AG04449 (cell line): Measurements from ENCODE around the gene OSBPL2.

Experiments used
- CTCF ChIA-PET: fragments of 350-600 bp; formaldehyde crosslinking; extraction: SDS; loops from one replicate; lab custom pipeline; 2021; ENCODE audit warnings: antibody characterized with exemption; lab: Yijun Ruan, JAX
- POLR2A ChIA-PET: fragments of 400-600, 350-600 bp; formaldehyde crosslinking; extraction: SDS; loops from one replicate; lab custom pipeline; 2020; ENCODE audit warnings: antibody characterized with exemption, inconsistent platforms; lab: Yijun Ruan, JAX
- DNase-seq: peaks from one replicate; pipeline ENCODE4 v3.0.0-alpha.2; 2010; ENCODE audit warnings: low read depth, low spot score
- H3K4me3 ChIP-seq: 2 replicates; pipeline ENCODE4 v1.5.1; 2011; ENCODE audit warnings: low read depth, mild to moderate bottlenecking, control low read depth, low read length
- TF ChIP-seq, protein P1 (sequence below): IDR thresholded peaks from one replicate; pipeline ENCODE4 v1.5.1; 2011; ENCODE audit warnings: mild to moderate bottlenecking, moderate library complexity, low read length, control low read depth, inconsistent platforms; ENCODE audit not compliant: insufficient read depth; ENCODE audit errors: missing control alignments

Gene OSBPL2

DNA sequence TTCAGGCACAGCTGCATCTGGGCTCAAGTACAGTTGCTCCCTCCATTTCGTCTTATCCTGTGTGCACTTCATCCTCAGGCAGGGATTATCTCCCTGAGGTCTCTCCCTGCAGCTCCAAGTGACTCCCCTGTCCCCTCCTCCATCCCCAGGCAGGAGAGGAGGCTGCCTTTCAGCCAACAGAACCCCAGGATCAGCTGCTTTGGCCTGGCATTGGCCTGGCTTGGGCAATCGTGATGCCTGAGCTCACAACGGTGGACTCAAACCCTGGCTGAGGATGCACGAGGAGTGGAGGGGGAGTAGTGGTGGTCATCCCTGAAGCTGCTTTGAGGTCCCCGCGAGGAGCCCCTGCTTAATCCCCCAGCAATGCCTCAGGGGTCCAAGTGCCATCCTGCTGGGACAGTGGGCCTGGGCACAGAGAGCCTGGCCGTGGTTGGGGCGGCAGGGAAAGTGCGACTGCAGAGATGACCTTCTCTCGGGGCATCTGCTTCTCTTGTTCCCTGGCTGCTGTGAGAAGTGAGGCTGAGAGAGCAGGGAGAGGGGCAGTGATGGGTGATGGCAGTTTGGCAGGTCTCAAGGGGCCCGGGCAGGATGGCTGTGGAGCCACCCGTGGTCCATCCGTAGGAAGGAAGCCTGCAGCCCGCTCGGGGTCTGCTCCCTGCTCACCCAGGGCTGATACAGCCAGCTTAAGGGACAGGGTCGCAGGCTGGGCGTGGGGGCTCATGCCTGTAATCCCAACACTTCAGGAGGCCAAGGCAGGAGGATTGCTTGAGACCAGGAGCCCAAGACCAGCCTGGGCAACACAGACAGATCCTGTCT is 12.3 kb upstream of the OSBPL2 start:
- DNase-seq = no peak
- TF ChIP-seq, protein P1, sequence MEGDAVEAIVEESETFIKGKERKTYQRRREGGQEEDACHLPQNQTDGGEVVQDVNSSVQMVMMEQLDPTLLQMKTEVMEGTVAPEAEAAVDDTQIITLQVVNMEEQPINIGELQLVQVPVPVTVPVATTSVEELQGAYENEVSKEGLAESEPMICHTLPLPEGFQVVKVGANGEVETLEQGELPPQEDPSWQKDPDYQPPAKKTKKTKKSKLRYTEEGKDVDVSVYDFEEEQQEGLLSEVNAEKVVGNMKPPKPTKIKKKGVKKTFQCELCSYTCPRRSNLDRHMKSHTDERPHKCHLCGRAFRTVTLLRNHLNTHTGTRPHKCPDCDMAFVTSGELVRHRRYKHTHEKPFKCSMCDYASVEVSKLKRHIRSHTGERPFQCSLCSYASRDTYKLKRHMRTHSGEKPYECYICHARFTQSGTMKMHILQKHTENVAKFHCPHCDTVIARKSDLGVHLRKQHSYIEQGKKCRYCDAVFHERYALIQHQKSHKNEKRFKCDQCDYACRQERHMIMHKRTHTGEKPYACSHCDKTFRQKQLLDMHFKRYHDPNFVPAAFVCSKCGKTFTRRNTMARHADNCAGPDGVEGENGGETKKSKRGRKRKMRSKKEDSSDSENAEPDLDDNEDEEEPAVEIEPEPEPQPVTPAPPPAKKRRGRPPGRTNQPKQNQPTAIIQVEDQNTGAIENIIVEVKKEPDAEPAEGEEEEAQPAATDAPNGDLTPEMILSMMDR = no peak
- ChIA-PET POLR2A (no interaction called here), CTCF (interaction anchor here (1.3 kb wide), 1 partner anchor 10 kb away, joined by 3 read pairs; no protein-coding TSS in a partner anchor)
- H3K4me3 ChIP-seq = no peak overlapping the region

DNA sequence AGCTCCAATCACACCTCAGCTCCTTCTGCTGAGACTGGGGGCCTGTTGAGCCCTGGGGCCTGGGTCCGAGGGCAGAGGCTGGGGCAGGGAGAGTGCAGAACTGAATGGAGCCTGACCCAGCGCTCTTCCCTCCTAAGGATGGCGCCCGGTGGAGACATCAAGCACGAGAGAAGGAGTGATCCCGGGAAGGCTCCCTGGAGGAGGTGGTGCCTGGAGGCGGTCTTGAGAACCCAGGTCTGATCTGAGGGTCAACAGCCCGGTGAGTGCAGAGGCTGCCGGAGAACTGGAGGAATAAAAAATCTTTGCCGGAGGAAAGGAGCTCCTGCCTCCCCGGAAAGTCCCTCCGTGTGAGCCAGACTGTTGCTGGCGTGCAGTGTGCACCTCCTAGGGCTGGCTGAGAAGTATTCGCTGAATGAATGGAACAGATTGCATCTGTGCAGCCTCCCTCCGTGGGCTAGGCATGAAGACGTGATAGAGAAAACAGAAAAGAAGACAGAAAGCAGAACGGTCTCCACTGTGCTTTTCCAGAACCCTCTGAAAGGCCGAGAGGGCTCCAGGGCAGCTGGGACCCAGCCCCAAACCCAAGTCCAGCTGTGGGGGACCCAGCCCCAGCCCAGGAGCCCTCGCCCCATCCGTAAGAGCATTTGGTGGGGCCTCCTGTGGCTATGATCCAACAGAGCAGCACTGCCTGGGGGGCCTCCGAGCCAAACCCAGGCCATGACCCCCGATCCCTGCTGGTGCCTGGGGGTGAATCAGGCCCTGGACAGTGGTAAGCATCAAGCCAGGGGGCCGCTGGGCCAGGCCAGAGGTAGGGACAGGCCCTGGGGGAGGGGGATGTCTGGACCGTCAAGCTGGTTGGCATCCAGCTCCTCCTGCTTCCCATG is 11.4 kb upstream of the OSBPL2 start:
- TF ChIP-seq, protein P1 = no peak
- ChIA-PET CTCF (no interaction called here), POLR2A (no interaction called here)
- H3K4me3 ChIP-seq = no peak overlapping the region
- DNase-seq = no peak

DNA sequence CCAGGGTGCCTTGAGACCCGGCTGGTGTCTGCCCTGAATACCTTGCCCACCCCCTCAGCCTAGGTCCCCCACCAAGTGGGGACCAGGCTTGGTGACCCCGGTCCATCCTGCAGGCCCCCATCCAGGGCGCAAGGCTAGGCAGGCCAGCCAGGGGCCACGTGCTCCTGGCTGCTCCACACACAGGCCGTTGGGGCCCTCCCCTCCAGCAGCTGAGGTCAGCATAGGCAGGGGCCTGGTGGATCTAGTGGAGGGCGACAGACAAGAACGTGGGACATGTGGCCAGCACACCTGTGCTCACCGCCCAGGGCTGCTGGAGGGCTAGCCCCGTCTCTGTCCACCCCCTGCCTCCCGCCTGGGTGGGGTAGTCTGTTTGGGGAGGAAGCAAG is 10.7 kb upstream of the OSBPL2 start:
- TF ChIP-seq, protein P1 = no peak
- POLR2A ChIA-PET = interaction anchor here (0.6 kb wide), 1 partner anchor 11 kb away, joined by 3 read pairs; no protein-coding TSS in a partner anchor
- CTCF ChIA-PET = no interaction called here
- no peak overlapping the region for H3K4me3 ChIP-seq
- DNase-seq = no peak

DNA sequence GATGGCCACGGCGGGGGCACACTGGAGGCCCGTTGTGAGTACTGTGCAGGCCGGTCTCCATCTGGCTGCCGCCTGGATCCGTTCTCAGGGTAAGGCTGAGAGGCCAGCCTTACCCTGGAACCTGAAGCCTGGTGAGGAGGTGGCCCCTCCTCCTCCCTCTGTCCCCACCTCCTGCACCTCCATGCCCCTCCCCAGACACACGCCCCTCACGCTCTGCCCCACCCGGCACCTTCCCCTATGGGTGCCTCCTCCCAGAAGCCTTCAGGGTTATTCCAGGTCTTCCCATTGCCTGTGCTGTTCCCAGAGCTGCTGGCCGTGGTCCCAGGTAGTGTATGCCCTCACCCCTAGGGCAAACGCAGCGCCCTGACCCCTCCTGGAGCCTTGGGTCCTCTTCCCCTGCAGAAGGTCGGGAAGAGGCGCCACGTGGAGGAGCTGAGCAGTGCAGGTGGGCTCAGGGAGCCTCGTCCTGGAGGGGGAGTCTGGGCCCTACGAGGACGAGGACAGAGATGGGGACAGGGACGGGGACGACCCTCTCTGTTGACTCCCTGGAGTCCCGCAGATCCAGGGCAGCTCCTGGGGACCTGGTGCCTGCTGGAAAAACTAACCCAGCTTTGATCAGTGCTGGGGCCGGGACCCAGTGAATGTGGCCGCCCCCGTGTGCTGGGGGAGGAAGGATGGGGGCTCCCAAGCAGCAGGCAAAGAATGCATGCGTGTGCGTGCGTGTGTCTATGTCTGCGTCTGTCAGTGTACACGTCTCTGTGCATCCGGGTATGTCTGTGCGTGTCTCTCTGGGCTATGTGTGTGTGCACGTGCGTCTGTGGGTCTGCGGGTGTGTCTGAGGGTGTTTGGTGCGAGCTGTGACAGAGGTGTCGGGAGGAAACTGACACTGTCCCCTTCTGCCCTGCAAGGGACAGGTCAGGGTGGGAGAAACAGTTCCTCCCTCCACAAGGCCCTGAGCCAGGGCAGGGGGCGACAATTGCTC is 10.1 kb upstream of the OSBPL2 start:
- TF ChIP-seq, protein P1 = no peak
- H3K4me3 ChIP-seq = no peak overlapping the region
- CTCF ChIA-PET = no interaction called here
- POLR2A ChIA-PET = interaction anchor here (0.6 kb wide), 1 partner anchor 10 kb away, joined by 3 read pairs; no protein-coding TSS in a partner anchor
- DNase-seq = no peak

DNA sequence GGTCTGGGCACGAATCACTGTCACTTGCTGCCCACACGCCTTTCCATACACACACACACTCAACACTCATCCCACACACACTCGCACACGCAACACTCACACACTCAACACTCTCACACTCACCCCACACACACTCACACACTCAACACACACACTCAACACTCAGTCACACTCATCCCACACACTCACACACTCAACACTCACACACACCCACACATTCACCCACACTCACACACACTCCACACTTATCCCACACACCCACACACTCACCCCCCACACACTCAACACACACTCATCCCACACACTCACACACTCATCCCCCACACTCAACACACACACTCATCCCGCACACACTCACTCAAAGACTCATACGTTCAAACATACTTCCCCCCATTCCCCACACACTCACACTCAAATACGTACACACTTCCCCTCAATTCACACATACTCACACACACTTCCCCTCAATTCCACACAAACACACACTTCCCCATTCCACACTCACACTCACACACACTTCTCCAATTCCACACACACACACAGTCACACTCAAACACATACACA is 9.3 kb upstream of the OSBPL2 start:
- DNase-seq = no peak
- ChIA-PET POLR2A (no interaction called here), CTCF (no interaction called here)
- TF ChIP-seq, protein P1 = no peak
- no peak overlapping the region for H3K4me3 ChIP-seq
